Gastrocnemius medialis (tissue), 4 donors: ENCODE measurements around the gene C4BPA.

Experiments used
- POLR2A ChIP-seq, 2 donors: fragments of 450-650 bp; IDR thresholded peaks; one replicate each; pipeline ENCODE4 v1.6.1; 2017; ENCODE audit warnings: antibody characterized with exemption in 2 of 2, mild to moderate bottlenecking in 2 of 2, moderate library complexity in 2 of 2
- TF ChIP-seq, protein P1 (sequence below), 5 experiments: fragments of 450-650 bp in 3 of 5; fragments of 200-600 bp in 2 of 5; sonication (generic) in 2 of 5; IDR thresholded peaks in 4 of 5; conservative IDR thresholded peaks in 1 of 5; 1 replicate in 4 of 5; 2 replicates in 1 of 5; pipeline ENCODE4 v1.5.1; 2016 to 2019; ENCODE audit warnings: antibody characterized with exemption in 5 of 5, mild to moderate bottlenecking in 3 of 5, moderate library complexity in 3 of 5

DNA sequence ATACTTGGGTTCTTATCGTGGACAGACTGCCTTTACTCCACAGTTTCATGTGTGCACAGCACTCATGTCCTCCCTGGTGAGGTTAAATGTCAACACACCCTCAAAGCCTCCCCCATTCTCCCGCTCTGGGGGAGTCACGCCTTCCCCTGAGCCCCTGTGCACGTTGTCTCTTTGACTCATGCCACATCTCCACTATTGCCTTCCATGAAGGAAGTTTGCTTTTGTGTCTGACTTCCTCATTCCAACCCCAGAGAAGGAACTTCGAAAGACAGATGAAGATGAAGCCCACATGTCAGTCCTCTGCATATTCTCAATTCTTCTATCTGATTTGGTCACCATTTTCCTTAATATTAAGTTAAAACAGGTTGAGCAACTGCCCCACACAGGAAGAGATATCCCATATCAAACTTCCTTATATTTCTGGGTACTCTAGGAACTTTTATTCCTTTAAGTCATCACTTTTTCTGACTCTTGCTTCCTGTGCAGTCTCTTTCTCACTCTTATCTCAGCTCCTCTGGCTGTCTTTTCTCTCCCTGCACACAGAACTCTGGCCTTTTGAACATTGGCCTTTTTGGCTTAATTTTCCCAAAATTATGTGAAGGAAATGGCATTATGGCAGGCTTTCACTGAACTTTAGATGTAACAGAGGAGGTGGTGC, 41.5 kb downstream of the C4BPA start:
- TF ChIP-seq, protein P1, sequence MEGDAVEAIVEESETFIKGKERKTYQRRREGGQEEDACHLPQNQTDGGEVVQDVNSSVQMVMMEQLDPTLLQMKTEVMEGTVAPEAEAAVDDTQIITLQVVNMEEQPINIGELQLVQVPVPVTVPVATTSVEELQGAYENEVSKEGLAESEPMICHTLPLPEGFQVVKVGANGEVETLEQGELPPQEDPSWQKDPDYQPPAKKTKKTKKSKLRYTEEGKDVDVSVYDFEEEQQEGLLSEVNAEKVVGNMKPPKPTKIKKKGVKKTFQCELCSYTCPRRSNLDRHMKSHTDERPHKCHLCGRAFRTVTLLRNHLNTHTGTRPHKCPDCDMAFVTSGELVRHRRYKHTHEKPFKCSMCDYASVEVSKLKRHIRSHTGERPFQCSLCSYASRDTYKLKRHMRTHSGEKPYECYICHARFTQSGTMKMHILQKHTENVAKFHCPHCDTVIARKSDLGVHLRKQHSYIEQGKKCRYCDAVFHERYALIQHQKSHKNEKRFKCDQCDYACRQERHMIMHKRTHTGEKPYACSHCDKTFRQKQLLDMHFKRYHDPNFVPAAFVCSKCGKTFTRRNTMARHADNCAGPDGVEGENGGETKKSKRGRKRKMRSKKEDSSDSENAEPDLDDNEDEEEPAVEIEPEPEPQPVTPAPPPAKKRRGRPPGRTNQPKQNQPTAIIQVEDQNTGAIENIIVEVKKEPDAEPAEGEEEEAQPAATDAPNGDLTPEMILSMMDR (IDR thresholded peaks at IDR 0.05 in 4 of 5, conservative IDR thresholded peaks at IDR 0.05 in 1 of 5): no peak
- TF ChIP-seq POLR2A (IDR thresholded peaks at IDR 0.05): no peak
